Right hindlimb (tissue), 1 donor: ENCODE data around the gene RRAD.
"Not testable (repeated sequence)": the region's sequence is repeated elsewhere in the genome, so short reads cannot be mapped to it uniquely, and the experiment has no call there.

ENCODE experiments used
- DNase-seq: peaks from one replicate; pipeline ENCODE4 v3.0.0-alpha.2; 2018

Gene RRAD, protein sequence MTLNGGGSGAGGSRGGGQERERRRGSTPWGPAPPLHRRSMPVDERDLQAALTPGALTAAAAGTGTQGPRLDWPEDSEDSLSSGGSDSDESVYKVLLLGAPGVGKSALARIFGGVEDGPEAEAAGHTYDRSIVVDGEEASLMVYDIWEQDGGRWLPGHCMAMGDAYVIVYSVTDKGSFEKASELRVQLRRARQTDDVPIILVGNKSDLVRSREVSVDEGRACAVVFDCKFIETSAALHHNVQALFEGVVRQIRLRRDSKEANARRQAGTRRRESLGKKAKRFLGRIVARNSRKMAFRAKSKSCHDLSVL

DNA sequence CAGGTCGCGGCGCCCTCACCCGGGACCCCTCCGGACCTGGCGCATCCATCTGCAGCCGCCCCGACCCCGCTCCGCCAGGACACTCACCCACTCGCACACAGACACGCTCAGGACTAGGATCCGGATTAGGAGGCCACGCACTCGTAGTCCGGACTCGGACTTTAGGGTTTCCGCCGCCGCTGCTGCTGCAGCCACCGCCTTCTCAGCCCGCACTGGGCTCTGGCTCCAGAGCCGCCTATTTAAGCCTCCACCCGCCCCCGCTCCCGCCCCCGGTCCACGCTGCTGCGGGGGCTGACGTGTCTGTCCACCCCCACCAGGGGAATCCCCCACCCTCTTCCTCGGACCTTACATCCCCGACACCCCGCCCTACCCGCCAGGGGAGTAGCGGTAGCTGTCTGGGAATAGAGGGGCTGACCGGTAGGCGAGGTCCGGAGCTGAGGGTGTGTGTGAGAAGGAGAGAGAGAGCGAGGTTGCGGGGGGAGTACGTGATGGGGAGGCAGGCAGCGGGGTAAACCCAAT lies at the start of gene RRAD:
RRAD (minus strand) TSS at position 214 of the 519 bp plus-strand sequence. CDS start 356 bp downstream, outside the sequence.
- DNase-seq = no peak

DNA sequence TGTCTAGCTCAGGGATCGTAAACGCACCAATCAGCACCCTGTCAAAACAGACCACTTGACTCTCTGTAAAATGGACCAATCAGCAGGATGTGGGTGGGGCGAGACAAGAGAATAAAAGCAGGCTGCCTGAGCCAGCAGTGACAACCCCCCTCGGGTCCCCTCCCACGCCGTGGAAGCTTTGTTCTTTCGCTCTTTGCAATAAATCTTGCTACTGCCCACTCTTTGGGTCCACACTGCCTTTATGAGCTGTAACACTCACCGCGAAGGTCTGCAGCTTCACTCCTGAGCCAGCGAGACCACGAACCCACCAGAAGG lies 49.6 kb upstream of the RRAD start:
- DNase-seq = not testable (repeated sequence)

DNA sequence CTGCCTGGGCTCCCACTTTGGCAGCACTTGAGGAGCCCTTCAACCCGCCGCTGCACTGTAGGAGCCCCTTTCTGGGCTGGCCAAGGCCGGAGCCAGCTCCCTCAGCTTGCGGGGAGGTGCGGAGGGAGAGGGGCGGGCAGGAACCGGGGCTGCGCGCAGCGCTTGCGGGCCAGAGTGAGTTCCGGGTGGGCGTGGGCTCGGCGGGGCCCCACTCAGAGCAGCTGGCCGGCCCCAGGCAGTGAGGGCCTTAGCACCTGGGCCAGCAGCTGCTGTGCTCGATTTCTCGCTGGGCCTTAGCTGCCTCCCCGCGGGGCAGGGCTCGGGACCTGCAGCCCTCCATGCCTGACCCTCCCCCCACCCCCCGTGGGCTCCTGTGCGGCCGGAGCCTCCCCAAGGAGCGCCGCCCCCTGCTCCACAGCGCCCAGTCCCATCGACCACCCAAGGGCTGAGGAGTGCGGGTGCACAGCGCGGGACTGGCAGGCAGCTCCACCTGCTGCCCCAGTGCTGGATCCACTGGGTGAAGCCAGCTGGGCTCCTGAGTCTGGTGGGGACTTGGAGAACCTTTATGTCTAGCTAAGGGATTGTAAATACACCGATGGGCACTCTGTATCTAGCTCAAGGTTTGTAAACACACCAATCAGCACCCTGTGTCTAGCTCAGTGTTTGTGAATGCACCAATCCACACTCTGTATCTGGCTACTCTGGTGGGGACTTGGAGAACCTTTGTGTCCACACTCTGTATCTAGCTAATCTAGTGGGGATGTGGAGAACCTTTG lies 49.0 kb upstream of the RRAD start:
- not testable (repeated sequence) for DNase-seq

DNA sequence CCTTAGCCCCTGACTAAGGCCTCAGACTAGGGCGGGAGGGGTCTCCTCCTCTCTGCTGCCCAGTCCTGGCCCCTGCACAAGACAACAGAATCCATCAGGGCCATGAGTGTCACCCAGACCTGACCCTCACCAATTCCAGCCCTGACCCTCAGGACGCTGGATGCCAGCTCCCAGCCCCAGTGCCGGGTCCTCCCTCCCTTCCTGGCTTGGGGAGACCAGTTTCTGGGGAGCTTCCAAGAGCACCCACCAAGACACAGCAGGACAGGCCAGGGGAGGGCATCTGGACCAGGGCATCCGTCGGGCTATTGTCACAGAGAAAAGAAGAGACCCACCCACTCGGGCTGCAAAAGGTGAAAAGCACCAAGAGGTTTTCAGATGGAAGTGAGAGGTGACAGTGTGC lies 48.4 kb upstream of the RRAD start:
- DNase-seq = no peak

DNA sequence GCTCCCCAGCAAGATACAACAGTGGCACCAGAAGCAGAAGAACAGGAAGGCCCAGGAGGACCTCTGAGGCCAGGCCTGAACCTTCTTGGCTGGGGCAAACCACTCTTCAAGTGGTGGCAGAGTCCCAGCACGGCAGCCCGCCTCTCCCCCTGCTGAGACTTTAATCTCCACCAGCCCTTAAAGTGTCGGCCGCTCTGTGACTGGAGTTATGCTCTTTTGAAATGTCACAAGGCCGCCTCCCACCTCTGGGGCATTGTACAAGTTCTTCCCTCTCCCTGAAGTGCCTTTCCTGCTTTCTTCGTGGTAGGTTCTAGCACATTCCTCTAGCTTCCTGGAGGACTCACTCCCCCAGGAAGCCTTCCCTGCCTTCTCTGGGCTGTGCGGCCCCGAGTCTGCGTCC lies 47.6 kb upstream of the RRAD start:
- DNase-seq = no peak

DNA sequence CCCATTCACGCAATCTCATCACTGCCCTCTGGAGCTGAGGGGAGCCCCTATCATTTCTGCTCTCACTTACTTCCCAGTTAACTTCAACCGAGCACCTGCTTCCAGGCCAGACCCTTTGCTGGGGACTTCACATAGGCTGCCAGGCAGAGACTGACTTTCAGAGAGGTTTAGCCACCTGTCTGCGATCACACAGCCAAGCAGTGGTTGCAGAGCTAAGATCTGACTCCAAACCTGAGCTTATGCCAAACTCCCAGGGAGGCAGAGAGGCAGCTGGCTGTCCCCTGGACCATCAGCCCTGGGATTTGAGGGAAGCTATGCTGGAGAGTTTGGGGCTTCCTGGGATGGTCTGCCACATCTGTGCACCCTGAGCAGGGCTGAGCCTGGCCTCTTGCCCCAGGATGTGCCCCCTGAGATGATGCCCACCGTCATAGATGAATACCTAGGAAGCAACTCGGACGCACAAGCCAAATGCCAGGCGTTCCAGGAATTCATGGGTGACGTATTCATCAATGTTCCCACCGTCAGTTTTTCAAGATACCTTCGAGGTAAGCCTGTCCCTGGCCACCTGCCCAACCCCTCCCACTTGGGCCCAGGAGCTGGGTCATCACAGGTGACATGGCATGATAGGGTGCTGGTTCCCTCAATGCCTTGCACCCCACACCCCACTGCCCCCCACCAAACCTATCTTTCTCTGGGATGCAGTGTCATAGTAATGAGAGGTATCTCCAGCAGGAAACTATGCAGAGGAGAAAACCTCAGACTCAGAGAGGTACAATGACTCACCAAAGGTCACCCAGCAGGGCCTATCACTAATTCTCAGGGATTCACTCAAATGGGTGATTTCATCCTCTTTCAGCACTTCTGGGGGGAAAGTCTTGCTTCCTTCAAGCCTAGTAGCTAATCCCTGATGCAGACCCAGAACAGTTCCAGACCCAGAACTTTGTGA lies 45.7 kb upstream of the RRAD start:
- no peak for DNase-seq

DNA sequence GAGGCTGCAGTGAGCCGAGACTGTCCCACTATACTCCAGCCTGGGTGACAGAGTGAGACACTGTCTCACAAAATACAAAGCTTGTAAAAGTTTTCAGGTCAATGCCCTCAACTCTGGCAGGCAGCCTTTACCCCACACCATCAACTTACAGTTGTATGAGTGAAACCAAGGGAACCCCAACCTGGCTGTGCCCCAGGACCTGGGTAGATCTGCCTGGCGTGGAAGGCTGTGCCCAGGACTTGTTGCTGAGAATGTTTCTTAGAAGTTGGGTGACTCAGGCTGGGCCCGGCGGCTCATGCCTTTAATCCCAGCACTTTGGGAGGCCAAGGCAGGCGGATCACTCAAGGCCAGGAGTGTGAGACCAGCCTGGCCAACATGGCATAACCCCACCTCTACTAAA lies 43.5 kb upstream of the RRAD start:
- no peak for DNase-seq

DNA sequence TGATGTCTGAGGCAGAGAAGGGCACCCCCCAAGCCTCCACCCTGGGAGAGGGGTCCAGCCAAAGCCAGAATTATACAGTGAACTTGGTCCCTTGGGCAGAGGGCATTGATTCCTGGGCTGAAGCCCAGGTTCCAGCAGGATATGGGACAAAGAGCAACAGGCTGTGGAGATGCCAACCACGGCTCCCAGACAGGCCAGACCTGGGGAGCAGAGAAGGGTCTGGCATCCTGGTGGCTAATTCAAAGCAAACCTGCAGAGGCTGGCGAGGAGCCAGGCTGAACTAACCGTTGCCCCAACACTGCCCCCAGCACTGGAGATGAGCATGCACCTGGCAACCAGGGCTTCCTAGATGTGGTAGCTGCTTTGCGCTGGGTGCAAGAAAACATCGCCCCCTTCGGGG lies 38.7 kb upstream of the RRAD start:
- no peak for DNase-seq

DNA sequence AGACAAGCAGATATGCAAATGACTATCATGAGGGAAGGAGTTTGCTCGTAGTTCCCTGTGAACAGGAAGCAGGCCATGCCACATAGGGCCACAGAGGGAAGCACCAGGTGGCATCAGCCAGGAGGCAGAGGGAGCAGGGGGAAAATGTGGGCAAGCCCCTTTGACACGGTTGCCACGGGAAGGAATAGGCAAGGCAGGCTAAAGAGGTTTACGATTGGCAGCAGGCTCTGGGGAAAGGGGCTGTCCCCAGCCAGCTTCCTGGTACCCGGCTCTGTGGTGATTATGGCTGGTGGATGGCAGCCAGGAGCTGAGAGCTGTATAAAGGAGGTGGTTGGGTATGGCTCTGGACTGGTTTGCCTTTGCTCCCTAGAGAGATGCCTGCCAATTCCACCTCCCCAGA lies 36.6 kb upstream of the RRAD start:
- no peak for DNase-seq

DNA sequence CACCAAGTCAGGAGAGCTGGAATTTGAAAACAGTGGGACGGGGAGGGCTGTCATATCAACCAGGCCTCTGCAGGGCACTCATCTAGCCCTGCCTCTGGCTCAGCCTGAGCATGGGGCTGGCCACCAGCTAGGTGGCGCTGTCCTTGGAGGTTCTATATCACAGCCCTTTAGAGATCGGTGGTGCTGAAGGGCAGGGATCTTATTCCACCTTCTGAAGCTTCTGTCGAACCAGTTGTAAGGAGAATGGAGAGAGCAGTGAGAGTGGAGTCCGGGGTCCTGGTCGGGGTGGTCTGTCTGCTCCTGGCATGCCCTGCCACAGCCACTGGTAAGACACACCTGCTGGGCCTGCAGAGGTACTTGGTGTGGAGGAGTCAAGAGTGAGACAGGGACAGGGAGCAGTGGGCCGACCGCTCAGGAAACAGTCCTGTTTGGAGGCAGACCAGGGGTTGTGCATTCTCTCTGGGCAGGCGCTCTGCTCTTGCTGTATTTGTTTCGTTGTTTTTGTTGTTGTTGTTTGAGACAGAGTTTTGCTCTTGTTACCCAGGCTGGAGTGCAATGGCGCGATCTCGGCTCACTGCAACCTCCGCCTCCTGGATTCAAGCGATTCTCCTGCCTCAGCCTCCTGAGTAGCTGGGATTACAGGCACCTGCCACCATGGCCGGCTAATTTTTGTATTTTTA lies 35.9 kb upstream of the RRAD start, which contains the start of gene CES3:
CES3 (plus strand) TSS at position 202 of the 680 bp plus-strand sequence; CDS start at position 244, 42 bp downstream.
- DNase-seq = no peak

DNA sequence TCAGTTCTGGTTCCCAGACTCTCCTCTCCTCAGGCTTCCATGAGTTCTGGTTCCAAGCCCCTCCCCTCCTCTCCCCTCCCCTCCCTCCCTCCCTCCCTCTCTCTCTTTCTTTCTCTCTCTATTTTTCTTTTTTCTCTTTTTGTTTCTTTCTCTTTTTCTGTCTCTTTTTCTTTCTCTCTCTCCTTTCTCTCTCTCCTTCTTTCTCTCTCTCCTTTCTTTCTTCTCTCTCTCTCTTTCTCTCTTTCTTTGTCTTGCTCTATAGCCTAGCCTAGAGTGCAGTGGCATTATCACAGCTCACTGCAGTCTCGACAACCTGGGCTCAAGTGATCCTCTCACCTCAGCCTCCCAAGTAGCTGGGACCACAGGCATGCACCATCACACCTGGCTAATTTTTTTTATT lies 34.9 kb upstream of the RRAD start:
- no peak for DNase-seq

DNA sequence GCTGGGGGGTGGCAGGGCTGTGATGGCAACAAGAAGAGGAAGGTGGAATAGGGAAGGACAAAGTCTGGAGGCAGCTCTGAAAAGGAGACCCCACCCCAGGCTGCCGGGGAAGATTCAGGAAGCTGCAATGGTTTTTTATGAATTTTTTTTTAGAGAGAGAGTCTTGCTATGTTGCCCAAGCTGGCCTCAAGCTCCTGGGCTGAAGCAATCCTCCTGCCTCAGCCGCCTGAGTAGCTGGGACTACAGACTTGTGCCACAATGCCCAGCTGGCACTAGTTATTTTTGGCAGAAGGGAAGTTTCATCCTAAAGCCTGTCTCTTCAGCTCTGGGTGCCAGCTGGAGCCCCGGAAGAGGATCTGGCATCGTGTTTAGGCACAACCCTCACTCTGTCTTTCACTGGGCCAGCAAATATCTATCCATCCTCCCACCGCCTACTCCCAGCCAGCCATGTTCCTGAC lies 34.4 kb upstream of the RRAD start:
- no peak for DNase-seq

DNA sequence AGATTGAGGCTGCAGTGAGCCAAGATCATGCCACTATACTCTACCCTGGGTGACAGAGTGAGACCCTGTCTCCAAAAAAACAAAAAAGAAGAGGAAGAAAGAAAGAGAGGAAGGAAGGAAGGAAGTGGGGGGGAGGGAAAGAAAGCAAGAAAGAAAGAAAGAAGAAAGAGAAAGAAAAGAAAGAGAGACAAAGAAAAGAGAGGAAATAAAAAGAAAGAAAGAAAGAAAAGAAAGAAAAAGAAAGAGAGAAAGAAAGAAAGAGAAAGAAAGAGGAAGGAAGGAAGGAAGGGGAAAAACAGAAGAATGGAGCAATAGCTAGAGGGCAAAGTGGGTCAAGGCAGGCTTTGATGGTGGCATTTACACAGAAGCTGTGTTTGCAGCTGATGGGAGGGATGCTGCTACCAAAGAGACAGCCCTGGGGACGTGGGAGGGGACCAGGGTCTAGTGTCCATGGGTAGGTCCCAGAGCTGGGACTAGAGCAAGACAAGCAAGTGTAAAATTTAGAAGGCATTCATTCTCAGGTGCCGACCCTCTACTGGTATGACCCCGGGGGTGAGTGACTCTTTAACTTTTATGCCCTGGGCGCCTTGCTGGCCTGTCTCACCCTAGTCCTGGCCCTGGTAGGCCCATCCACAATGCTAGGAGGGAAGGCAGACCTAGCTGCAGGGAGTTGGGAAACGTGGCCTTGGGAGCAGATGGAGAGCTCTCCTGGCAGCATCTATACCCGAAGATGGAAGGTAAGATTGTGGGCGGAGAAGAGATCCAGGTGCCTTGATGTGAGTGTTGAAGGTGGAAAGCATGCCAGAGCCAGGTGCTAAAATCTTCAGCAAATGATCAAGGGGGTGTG lies 33.7 kb upstream of the RRAD start:
- DNase-seq = no peak

DNA sequence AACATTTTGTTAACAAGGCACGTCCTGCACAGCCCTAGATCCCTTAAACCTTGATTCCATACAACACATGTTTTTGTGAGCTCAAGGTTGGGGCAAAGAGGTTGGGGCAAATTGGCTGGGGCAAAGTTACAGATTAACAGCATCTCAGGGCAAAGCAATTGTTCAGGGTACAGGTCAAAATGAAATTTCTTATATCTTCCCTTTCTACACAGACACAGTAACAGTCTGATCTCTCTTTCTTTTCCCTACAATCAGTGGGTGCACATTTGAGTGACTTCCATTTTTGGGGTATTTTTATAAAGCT lies 30.8 kb upstream of the RRAD start:
- not testable (repeated sequence) for DNase-seq

DNA sequence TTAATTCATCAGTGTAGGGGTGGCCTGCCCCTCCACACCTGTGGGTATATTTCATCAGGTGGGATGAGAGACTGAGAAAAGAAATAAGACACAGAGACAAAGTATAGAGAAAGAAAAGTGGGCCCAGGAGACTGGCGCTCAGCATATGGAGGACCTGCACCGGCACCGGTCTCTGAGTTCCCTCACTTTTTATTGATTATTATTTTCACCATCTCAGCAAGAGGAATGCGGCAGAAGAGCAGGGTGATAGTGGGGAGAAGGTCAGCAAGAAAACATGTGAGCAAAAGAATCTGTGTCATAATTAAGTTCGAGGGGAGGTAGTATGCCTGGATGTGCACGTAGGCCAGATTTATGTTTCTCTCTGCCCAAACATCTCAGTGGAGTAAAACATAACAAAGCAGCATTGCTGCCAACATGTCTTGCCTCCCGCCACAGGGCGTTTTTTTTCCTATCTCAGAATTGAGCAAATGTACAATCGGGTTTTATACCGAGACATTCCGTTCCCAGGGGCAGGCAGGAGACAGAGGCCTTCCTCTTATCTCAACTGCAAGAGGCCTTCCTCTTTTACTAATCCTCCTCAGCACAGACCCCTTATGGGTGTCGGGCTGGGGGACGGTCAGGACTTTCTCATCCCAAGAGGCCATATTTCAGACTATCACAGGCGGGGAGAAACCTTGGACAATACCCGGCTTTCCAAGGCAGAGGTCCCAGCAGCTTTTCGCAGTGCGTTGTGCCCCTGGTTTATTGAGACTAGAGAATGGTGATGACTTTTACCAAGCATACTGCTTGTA lies 30.2 kb upstream of the RRAD start:
- DNase-seq = not testable (repeated sequence)

DNA sequence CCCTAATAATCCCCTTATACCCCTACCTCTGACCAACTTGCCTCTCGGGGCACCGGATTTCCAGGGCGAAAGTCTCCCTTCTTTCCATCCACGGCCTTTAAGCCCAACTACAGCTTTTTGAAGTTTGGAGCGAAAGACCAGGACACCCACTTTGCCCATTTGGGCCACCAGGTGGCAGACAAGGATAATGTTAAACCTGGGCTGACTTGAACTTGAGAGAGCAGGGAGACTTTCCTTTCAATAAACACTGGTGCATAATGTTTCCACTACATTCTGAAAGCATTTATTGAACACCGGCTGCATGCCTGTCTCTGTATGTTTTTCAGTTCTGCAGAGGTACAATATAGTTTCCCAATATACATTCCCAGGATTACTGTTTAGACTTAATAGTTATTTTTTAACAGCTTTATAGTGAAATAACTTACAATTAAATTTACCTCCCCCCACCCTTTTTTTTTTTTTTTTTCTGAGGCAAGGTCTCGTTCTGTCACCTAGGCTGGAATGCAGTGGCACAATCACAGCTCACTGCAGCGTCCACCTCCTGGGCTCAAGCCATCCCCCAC lies 28.8 kb upstream of the RRAD start:
- DNase-seq = peak; percentile 83

DNA sequence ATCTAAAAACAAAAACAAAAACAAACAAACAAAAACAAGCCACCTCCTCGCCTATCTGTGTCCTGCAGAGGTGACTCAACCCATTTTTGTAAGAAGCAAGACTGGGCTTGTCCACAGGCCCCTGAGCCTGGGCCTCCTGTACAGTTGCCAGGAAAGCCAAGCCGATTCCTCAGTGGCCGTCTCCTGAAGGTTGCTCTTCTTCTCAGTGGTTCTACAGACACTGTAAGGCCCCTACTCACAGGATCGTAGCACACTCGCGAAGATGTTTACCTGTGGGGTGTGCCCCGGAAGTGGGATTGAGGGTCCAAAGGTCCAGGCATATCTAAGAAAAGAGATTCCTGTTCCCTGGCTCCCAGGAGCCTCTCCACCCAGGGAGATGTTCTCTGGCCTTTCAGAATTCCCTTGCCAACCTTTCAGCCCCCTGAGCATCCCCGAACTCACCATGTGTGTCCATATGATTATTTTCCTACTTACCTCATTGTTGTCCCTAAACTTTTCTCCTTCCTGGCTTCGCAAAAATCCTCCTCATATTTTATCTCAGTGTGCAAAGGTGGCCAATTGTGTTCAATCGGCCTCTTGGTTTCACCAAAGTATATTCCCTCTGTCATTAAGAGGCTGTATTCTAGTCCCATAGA lies 28.2 kb upstream of the RRAD start:
- DNase-seq = no peak

DNA sequence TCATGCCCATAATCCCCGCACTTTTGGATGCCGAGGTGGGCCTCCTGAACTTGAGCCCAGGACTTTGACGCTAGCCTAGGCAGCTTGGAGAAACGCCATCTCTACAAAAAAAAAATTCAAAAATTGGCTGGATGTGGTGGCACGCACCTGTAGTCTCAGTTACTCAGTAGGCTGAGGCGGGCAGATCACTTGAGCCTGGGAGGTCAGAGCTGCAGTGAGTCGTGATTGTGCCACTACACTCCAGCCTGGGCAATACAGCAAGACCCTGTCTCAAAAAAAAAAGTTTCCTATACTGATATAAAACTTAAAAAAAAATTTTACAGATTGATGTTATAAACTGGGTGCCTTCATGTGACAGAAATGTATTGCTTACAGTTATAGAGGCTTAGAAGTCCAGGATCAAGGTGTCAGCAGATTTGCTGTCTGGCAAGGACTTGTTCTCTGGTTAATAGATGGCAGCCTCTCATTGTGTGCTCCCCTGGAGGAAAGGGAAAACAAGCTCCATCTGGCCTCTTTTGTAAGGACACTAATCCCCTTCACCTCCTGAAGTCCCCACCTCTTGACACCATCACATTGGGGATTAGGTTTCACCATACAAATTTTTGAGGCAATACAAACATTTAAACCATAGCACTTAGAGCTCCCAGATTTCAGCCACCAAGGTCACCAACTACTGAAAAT lies 27.2 kb upstream of the RRAD start:
- DNase-seq = no peak
